G401 (cell line): Measurements from ENCODE around the gene DUT. TPM values are rescaled to one million over a fixed set of nuclear protein-coding genes. Genes with fewer than 3 reads are reported as not detected.

ENCODE experiments used
- DNase-seq: peaks from one replicate; pipeline ENCODE4 v3.0.0-alpha.2; 2015; ENCODE audit warnings: low spot score
- in situ Hi-C: cut with HindIII; loops from 2 replicates; pipeline ENCODE4 v1.10.0; 2016; ENCODE audit warnings: low sequenced_read_pairs, mixed read lengths
- total RNA-seq: library from RNA; depleted of rRNA; stranded (reverse); fragments of >200 nt; shearing (Covaris generic); gene quantifications from 2 replicates; pipeline ENCODE4 v1.2.3, GENCODE V29; 2014

The DUT gene
- total RNA-seq, 1 experiment from 2014 or later, result 182 TPM

- no peak for DNase-seq
- in situ Hi-C loops, result no loop called here
Measured at GRCh38 chr15:48365575-48365974, 34.3 kb downstream of the DUT start.

GRCh38 chr15:48366584-48367312 is 35.5 kb downstream of the DUT start:
- in situ Hi-C loops, result no loop called here
- DNase-seq, result no peak

DNA sequence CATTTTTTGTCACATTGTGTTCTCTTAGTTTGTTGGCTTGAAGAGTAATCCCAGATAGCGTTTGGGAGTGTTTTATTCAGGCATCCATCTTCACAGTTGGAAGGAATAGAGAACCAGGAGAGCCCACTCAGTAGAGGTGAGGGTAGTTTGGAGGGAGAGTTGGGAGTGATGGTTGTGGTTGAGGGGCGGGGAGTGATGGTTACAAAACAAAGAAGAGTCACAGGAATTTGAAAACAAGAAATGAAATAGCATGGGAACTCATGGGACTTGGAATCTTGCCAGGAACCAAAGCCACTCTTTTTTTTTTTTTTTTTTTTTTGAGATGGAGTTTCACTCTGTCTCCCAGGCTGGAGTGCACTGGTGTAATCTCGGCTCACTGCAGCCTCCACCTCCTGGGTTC is 36.3 kb downstream of the DUT start:
- in situ Hi-C loops, result no loop called here

DNA sequence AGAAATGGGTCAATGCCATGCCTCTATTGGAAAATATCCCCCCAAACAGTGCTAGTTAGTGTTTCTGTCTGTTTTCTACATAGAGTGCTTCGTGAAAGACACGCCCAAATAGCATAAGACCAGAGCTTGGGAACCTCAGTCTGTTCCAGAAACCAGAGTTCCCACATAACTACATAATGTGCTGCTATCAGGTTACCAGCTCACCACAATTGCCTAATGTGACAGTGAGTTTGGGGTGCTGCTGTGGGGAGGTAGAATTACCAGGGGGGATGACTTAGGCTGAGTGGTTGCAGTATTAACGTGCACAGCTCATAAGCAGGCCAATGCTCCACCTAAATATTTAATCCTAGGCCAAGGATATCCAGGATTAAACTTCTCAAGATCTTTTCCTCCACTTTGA is 39.2 kb downstream of the DUT start:
- in situ Hi-C loops, result no loop called here

More for the DNA sequence above, 36.3 kb downstream of the DUT start:
- DNase-seq, result no peak

GRCh38 chr15:48371550-48371949 is 40.3 kb downstream of the DUT start:
- DNase-seq, result no peak
- in situ Hi-C loops, result no loop called here

More for the DNA sequence above, 39.2 kb downstream of the DUT start:
- no peak for DNase-seq

DNA sequence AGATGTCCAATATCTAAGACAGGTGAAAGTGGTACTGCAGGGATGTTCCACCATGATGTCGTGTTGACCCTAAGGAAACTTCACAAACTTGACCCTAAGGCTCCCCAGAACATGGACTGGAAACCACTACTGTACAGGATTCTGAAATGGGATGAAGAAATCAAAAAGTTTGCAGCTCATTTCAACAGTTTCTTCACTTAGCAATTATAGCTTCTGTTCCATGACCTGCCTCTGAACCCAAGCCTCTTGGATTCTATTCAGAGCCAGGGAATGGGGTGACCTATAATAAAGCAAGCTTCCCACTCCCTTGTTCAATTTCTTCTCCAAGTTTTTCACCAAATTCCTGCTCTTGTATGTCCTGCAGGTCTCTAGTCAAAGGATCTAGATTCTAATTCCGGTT is 40.7 kb downstream of the DUT start:
- DNase-seq, result no peak
- in situ Hi-C loops, result no loop called here

DNA sequence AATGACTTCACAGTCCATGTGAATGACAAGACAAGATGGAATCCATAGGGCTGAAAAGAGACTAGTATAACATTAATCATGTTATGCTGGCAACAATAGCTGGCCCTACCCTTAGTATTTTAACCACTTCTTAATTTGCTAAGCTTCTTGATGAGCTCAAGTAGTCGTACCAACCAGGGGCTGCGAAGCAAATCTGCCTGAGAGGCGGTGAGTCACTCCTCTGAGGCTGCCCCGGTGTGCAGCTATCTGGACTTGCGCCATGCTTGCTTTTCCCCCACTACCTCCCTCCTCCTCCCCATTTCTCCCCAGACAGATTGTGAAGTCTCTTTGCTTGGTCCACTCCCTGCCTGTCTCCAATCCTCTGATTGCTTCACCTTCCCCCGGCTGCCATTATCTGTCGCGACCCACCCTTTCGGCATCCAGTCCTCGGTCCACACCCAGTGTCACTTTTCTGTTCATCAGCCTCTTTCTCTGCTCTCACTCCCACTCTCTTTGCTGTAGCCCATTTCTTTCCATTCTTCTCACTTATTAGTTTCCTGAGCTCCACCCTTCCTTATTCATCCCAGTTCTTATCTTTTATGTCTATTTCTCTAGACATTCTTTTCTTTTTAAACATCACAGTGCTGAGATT is 42.7 kb downstream of the DUT start:
- DNase-seq, result no peak
- in situ Hi-C loops, result no loop called here

GRCh38 chr15:48374472-48374871 is 43.2 kb downstream of the DUT start:
- DNase-seq, result no peak
- in situ Hi-C loops, result no loop called here

- no peak for DNase-seq
- in situ Hi-C loops, result no loop called here
Measured at GRCh38 chr15:48375767-48376166, 44.5 kb downstream of the DUT start.

DNA sequence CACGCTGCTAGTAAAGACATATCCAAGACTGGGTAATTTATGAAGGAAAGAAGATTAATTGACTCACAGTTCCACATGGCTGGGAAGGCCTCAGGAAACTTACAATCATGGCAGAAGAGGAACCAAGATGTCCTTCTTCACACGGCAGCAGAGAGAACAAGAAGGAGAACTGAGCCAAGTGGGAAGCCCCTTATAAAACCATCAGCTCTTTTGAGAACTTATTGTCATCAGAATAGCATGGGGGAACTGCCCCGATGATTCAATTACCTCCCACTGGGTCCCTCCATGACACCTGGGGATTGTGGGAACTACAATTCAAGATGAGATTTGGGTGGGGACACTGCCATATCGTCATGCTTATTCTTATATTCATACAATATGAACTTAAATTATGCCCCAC is 49.0 kb downstream of the DUT start:
- no peak for DNase-seq
- in situ Hi-C loops, result no loop called here

DNA sequence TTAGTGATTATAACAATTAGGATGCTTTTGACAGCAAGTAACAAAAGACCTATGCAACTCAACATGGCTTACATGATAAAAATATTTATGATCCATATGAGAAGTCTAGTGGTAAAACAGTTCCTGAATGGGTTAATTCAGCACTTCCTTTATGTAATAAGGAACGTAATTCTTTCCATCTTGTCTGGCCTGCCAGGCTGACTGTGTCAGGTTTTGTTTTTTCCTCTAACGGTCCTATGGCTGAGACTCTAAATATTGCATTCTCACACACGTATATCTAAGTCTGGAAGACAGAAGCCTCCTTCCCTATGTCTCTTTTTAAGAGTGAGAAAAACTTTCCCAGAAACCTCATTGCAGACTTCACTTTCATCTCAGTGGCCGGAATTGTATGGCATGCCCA is 50.6 kb downstream of the DUT start:
- in situ Hi-C loops, result no loop called here
- no peak for DNase-seq

GRCh38 chr15:48383031-48383430 is 51.8 kb downstream of the DUT start:
- in situ Hi-C loops, result no loop called here
- no peak for DNase-seq

- in situ Hi-C loops, result no loop called here
- no peak for DNase-seq
Measured at GRCh38 chr15:48384616-48385015, 53.4 kb downstream of the DUT start.

DNA sequence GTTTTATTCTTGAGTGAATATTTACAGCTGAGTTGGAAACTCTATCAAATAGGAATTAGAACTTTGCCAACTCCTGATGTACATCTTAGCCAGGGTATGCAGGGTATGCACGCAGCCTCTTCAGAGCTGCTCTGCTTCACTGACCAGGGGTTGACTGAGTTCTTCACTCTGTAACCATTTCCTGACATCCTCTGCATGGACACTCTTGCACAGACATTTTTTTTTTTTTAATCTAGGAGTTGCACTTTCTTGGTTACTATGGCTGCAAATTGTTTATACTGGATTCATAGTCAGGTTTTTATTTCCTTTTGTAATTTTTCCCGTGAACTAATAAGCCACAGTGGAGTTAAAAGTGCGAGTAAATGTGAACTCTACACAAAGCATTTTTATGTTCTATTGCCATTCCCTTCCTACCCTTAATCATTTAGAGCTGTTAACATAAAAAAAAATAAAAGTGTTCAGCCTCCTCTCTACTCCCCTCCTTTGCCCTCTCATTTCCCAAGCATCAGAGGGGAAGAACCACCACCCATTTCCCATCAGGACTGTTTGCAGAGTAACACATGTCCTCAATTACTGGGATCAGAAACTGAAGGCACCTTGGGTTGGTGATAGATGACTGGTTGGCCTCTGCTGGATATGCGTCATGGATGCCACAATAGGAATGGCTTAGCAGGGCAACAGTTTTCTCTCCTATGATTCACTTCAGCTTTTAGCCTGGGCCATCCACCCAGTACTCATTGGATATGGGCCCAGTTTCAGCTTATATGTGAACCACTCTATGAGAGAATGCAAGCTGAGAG is 54.0 kb downstream of the DUT start:
- DNase-seq, result no peak
- in situ Hi-C loops, result no loop called here

GRCh38 chr15:48388016-48388851 is 57.0 kb downstream of the DUT start:
- in situ Hi-C loops, result no loop called here
- DNase-seq, result no peak

- in situ Hi-C loops, result no loop called here
- no peak for DNase-seq
Measured at GRCh38 chr15:48388910-48389309, 57.7 kb downstream of the DUT start.

DNA sequence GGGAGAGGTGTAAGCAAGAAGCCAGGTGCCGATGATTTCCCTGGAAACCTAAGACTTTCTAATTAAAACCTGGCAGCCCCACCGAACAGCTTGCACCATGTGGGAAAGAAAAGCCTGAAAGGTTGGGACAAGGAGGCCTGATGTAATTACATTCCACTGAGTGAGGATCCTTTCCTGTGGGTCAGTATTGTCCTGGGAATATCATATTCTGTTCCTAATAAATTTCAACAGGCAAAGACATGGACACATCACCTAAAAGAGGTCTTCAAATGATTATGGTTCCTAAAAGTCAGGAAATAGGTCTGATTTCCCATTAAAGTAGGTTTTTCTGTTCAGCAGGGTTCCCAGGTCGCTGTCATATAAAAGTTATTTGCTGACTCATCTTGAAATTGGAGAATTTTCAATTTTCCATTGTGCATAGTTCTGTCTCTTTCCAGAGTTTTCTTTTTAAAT is 58.5 kb downstream of the DUT start:
- in situ Hi-C loops, result no loop called here
- no peak for DNase-seq

GRCh38 chr15:48391950-48392349 is 60.7 kb downstream of the DUT start:
- DNase-seq, result no peak
- in situ Hi-C loops, result no loop called here

DNA sequence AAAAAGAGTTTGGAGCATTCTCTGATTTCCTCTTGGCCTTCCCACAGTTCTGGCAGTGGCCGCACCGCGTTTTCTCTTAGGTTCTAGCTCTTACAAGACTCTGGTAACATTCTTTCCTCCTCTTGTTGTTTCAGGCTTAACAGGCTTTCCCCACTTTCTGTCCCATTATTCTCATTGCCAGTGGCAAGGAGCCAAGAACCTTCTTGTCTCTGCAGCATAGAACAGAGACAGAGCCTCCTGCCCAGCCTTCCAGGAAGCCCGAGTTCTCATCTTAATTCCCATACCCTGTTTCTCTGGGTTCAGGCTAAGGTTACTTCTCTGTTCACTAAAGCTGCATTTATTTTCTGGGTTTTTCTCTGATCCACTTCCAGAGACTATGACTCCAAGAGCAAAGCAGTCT is 61.1 kb downstream of the DUT start:
- in situ Hi-C loops, result no loop called here
- DNase-seq, result peak; percentile 3
